NCI-H2196 treated with DMSO at 0.1 percent for 48 hours (cell line): ENCODE results near the gene CALCOCO1.
"Not testable (repeated sequence)": the region's sequence is repeated elsewhere in the genome, so short reads cannot be mapped to it uniquely, and the experiment has no call there.

ENCODE experiments used
- DNase-seq: peaks from one replicate; lab custom pipeline; 2025; ENCODE audit not compliant: unreplicated experiment; lab: John Stamatoyannopoulos, UW

Gene CALCOCO1

GRCh38 chr12:53734425-53734824 lies 7.2 kb upstream of the CALCOCO1 start:
- no peak for DNase-seq

- DNase-seq, result no peak
Observed at GRCh38 chr12:53733807-53734200, 6.6 kb upstream of the CALCOCO1 start.

- DNase-seq, result no peak
Observed at GRCh38 chr12:53733051-53733806, 6.0 kb upstream of the CALCOCO1 start.

- no peak for DNase-seq
Observed at GRCh38 chr12:53729644-53730043, 2.4 kb upstream of the CALCOCO1 start.

- no peak for DNase-seq
Observed at GRCh38 chr12:53728206-53728605, 954 bp upstream of the CALCOCO1 start.

GRCh38 chr12:53726946-53727309 lies 324 bp downstream of the CALCOCO1 start:
- no peak for DNase-seq

- DNase-seq, result no peak
Observed at GRCh38 chr12:53726341-53726740, 911 bp downstream of the CALCOCO1 start.

GRCh38 chr12:53725824-53726223 lies 1.4 kb downstream of the CALCOCO1 start:
- no peak for DNase-seq

- no peak for DNase-seq
Observed at GRCh38 chr12:53722450-53723041, 4.7 kb downstream of the CALCOCO1 start.

- DNase-seq, result no peak
Observed at GRCh38 chr12:53720946-53721345, 6.3 kb downstream of the CALCOCO1 start.

- DNase-seq, result no peak
Observed at GRCh38 chr12:53719649-53720048, 7.6 kb downstream of the CALCOCO1 start.

GRCh38 chr12:53718567-53718966 lies 8.7 kb downstream of the CALCOCO1 start:
- not testable (repeated sequence) for DNase-seq

- no peak for DNase-seq
Observed at GRCh38 chr12:53717319-53717718, 9.9 kb downstream of the CALCOCO1 start.

GRCh38 chr12:53714004-53714403 lies 13.2 kb downstream of the CALCOCO1 start:
- no peak for DNase-seq

- no peak for DNase-seq
Observed at GRCh38 chr12:53713516-53713915, 13.7 kb downstream of the CALCOCO1 start.

GRCh38 chr12:53712059-53712643 lies 15.1 kb downstream of the CALCOCO1 start:
- no peak for DNase-seq

- DNase-seq, result no peak
Observed at GRCh38 chr12:53710091-53710490, 17.2 kb downstream of the CALCOCO1 start.

GRCh38 chr12:53709671-53710070 lies 17.6 kb downstream of the CALCOCO1 start:
- no peak for DNase-seq

- DNase-seq, result no peak
Observed at GRCh38 chr12:53706080-53706479, 21.2 kb downstream of the CALCOCO1 start.

GRCh38 chr12:53703756-53704155 lies 23.5 kb downstream of the CALCOCO1 start:
- no peak for DNase-seq

GRCh38 chr12:53701518-53702264 lies 25.6 kb downstream of the CALCOCO1 start:
- peak; percentile 37 for DNase-seq

GRCh38 chr12:53700567-53700966 lies 26.7 kb downstream of the CALCOCO1 start:
- DNase-seq, result no peak
